ENCODE data around the gene KRT8. TPM values are rescaled to one million over a fixed set of nuclear protein-coding genes. Genes with fewer than 3 reads are reported as not detected.
A peak's percentile ranks its signal among the peaks of the same experiment; 100 is the strongest.

KRT8 gene
- total and polyA plus RNA-seq, 2 of the 13 experiments (the other 11 are each of a cell fraction or from before 2014, with no cell fraction given) = 498 to 718 TPM

DNA sequence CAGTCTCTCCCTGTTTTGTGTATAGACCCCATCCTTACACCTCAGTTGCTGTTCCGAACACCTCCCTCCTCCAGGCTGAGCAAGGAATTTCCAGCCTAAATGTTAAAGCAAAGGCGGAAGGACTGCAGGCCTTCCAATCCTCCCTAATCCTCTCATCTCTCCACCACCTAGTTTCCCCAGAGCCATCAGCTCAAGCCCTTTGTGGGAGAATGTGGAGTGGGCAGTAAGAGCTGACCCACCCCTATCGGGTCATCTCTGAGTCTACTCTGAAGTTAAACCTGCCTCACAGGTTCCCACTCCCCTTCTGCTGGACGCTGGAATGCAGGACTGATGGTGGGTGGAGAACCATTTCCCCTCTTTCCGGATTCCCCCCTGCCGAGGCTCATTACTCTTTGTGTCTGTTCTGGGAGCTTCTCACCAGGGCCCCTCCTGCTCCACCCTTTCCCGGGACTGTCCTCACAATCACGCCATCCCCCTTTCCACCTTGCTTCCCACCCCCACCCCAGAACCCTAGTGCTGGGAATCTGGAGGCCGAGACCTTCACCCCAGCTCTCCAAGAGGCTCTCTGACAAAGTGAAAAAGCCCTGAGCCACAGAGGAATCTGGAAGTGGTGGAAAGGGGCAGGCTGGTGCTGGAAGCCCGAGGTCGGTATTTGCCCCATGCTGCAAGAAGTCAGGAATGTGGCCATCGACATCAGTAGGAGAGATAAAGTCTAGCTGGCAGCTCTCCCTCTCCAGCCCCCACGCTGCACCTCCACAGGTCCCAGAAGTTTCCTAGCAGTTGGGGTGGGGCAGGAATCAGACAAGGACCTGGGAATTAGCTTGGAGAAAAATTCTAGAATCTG lies 40.7 kb upstream of the KRT8 start (continued):
- peak; percentile 22; the same call in 1 of the 2 replicates for TF ChIP-seq ZNF574 (CRISPR knock-in tag; IDR thresholded peaks at IDR 0.05)
- TF ChIP-seq CREB1 (IDR thresholded peaks at IDR 0.05) = no peak
- 0 out of 2 replicates have a peak, but pooled peaks have one; percentile 48 for TF ChIP-seq CREB1 (CRISPR knock-in tag; IDR thresholded peaks at IDR 0.05)
- peak; percentile 85 for TF ChIP-seq ZNF317 (CRISPR knock-in tag; IDR thresholded peaks at IDR 0.05)
- no peak for TF ChIP-seq TCF7 (IDR thresholded peaks at IDR 0.05; ENCODE audit: low read depth)
- no peak for TF ChIP-seq NONO (IDR thresholded peaks at IDR 0.05)
- TF ChIP-seq NONO (CRISPR knock-in tag; conservative IDR thresholded peaks at IDR 0.05) = no peak; the same call in 1 of the 2 replicates
- no peak for TF ChIP-seq ZNF879 (CRISPR knock-in tag; IDR thresholded peaks at IDR 0.05)
- TF ChIP-seq HNF4A (CRISPR knock-in tag; IDR thresholded peaks at IDR 0.05) = no peak; the same call in 1 of the 2 replicates
- no peak for TF ChIP-seq ZNF784 (CRISPR knock-in tag; IDR thresholded peaks at IDR 0.05; ENCODE audit: borderline replicate concordance)
- TF ChIP-seq SMAD3 (CRISPR knock-in tag; IDR thresholded peaks at IDR 0.05) = no peak
- no peak for TF ChIP-seq NFYB (CRISPR knock-in tag; IDR thresholded peaks at IDR 0.05)
- TF ChIP-seq ARID5B (CRISPR knock-in tag; IDR thresholded peaks at IDR 0.05) = peak; percentile 47
- TF ChIP-seq ZNF670 (CRISPR knock-in tag; IDR thresholded peaks at IDR 0.05; ENCODE audit: borderline replicate concordance) = no peak
- TF ChIP-seq HHEX (CRISPR knock-in tag; IDR thresholded peaks at IDR 0.05) = no peak
- TF ChIP-seq NR0B2 (CRISPR knock-in tag; IDR thresholded peaks at IDR 0.05) = no peak
- TF ChIP-seq, protein P1, sequence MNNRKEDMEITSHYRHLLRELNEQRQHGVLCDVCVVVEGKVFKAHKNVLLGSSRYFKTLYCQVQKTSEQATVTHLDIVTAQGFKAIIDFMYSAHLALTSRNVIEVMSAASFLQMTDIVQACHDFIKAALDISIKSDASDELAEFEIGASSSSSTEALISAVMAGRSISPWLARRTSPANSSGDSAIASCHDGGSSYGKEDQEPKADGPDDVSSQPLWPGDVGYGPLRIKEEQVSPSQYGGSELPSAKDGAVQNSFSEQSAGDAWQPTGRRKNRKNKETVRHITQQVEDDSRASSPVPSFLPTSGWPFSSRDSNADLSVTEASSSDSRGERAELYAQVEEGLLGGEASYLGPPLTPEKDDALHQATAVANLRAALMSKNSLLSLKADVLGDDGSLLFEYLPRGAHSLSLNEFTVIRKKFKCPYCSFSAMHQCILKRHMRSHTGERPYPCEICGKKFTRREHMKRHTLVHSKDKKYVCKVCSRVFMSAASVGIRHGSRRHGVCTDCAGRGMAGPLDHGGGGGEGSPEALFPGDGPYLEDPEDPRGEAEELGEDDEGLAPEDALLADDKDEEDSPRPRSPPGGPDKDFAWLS (CRISPR knock-in tag; IDR thresholded peaks at IDR 0.05; ENCODE audit: borderline replicate concordance) = no peak
- no peak for TF ChIP-seq ZNF20 (CRISPR knock-in tag; IDR thresholded peaks at IDR 0.05)
- TF ChIP-seq HOXA3 (CRISPR knock-in tag; IDR thresholded peaks at IDR 0.05) = peak; percentile 33; the same call in 1 of the 2 replicates
- TF ChIP-seq TCF12 (IDR thresholded peaks at IDR 0.05) = no peak
- no peak for TF ChIP-seq TCF12 (CRISPR knock-in tag; IDR thresholded peaks at IDR 0.05)
